Stimulated activated CD4-positive, alpha-beta T cell treated with anti-CD3 and anti-CD28 coated beads, TNF-alpha, amount 100 ng/mL, for 4 hours (primary cell): ENCODE data around the gene ITGB5.
"Not testable (repeated sequence)": the region's sequence is repeated elsewhere in the genome, so short reads cannot be mapped to it uniquely, and the experiment has no call there.

ENCODE experiments used
- DNase-seq, 3 experiments: peaks; one replicate each; pipeline ENCODE4 v3.0.0-alpha.2; 2020; ENCODE audit warnings: low read depth in 3 of 3

ITGB5 gene

GRCh38 chr3:124788254-124788745 is 98.9 kb downstream of the ITGB5 start:
- DNase-seq, result no peak

GRCh38 chr3:124787476-124788195 is 99.5 kb downstream of the ITGB5 start:
- DNase-seq, result no peak

- no peak for DNase-seq
Observed at GRCh38 chr3:124786511-124787241, 100.5 kb downstream of the ITGB5 start.

- no peak for DNase-seq
Observed at GRCh38 chr3:124785973-124786372, 101.2 kb downstream of the ITGB5 start.

- DNase-seq, result no peak
Observed at GRCh38 chr3:124784686-124785382, 102.3 kb downstream of the ITGB5 start.

GRCh38 chr3:124783696-124784095 is 103.5 kb downstream of the ITGB5 start:
- DNase-seq, result no peak

GRCh38 chr3:124782377-124782712 is 104.8 kb downstream of the ITGB5 start:
- not testable (repeated sequence) for DNase-seq

- no peak for DNase-seq
Observed at GRCh38 chr3:124781476-124782376, 105.4 kb downstream of the ITGB5 start.

GRCh38 chr3:124780761-124781475 is 106.2 kb downstream of the ITGB5 start:
- no peak for DNase-seq

GRCh38 chr3:124780356-124780755 is 106.8 kb downstream of the ITGB5 start:
- DNase-seq, result no peak

- DNase-seq, result no peak
Observed at GRCh38 chr3:124779751-124780191, 107.4 kb downstream of the ITGB5 start.

GRCh38 chr3:124779116-124779515 is 108.0 kb downstream of the ITGB5 start:
- DNase-seq, result no peak

- DNase-seq, result no peak
Observed at GRCh38 chr3:124777762-124778470, 109.2 kb downstream of the ITGB5 start.

GRCh38 chr3:124776856-124777255 is 110.3 kb downstream of the ITGB5 start:
- DNase-seq, result no peak

- no peak for DNase-seq
Observed at GRCh38 chr3:124775877-124776276, 111.3 kb downstream of the ITGB5 start.

- no peak for DNase-seq
Observed at GRCh38 chr3:124774841-124775402, 112.2 kb downstream of the ITGB5 start.

GRCh38 chr3:124774327-124774718 is 112.8 kb downstream of the ITGB5 start:
- DNase-seq, result no peak

- DNase-seq, result no peak
Observed at GRCh38 chr3:124773351-124774326, 113.5 kb downstream of the ITGB5 start.
